Esophagus muscularis mucosa (tissue), 3 donors: ENCODE data around the gene SPI1.

Source experiments
- EP300 ChIP-seq: sonication (generic); formaldehyde crosslinking; IDR thresholded peaks from one replicate; pipeline ENCODE4 v1.6.1; 2017; ENCODE audit warnings: antibody characterized with exemption
- TF ChIP-seq, protein P1 (sequence below), 3 experiments: fragments of 200-600 bp in 2 of 3; fragments of 450-650 bp in 1 of 3; sonication (generic) in 2 of 3; IDR thresholded peaks; one replicate each; pipeline ENCODE4 v1.5.1; 2017 to 2019; ENCODE audit warnings: antibody characterized with exemption in 3 of 3, mild to moderate bottlenecking in 2 of 3, moderate library complexity in 1 of 3

GRCh38 chr11:47413908-47414684 is 35.7 kb upstream of the SPI1 start:
- TF ChIP-seq, protein P1, sequence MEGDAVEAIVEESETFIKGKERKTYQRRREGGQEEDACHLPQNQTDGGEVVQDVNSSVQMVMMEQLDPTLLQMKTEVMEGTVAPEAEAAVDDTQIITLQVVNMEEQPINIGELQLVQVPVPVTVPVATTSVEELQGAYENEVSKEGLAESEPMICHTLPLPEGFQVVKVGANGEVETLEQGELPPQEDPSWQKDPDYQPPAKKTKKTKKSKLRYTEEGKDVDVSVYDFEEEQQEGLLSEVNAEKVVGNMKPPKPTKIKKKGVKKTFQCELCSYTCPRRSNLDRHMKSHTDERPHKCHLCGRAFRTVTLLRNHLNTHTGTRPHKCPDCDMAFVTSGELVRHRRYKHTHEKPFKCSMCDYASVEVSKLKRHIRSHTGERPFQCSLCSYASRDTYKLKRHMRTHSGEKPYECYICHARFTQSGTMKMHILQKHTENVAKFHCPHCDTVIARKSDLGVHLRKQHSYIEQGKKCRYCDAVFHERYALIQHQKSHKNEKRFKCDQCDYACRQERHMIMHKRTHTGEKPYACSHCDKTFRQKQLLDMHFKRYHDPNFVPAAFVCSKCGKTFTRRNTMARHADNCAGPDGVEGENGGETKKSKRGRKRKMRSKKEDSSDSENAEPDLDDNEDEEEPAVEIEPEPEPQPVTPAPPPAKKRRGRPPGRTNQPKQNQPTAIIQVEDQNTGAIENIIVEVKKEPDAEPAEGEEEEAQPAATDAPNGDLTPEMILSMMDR (IDR thresholded peaks at IDR 0.05), result no peak
- no peak for TF ChIP-seq EP300
